ENCODE results near the gene ADAM12. TPM values are rescaled to one million over a fixed set of nuclear protein-coding genes. Genes with fewer than 3 reads are reported as not detected.

Gene ADAM12
- total RNA-seq, 3 donors from 2014 or later: 0.34 to 0.87 (median 0.51) TPM

DNA sequence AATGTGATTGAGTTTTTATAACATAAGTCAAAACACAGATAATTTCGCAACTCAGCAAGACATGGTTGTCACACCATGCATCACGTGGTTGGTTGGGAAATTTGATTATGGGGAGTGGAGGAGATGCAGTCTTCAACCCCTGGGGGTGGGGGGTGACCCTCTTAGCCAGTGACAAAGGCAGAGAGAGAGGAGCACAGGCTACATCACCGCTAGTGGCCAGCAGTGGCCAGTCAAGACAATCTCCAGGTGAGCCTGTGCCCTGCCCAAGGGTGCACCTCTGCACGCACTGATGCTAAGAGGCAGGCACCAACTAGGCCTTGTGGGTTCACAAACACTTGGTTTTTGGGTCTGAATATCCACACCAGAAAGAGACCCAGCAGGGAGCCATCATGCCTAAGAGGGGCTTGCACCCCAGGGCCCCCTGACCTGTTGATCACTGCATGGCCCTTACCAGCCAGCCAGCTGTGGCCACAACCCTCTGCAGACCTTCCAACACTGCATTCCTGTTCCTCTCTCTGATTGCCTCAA lies 247.5 kb downstream of the ADAM12 start:
- ATAC-seq (no peak), DNase-seq (no peak)
- peaks cover 2% of the 10 kb centered on the region for H3K27me3 Mint-ChIP-seq (ENCODE audit: low read depth)
- H3K9me3 Mint-ChIP-seq: no peaks in the 10 kb centered on the region
- no peak overlapping the region for H3K4me3 Mint-ChIP-seq
- peaks cover 4% of the 10 kb centered on the region for H3K4me1 Mint-ChIP-seq (ENCODE audit: low read depth)
- no peaks in the 10 kb centered on the region for H3K36me3 Mint-ChIP-seq (ENCODE audit: insufficient read depth)

DNA sequence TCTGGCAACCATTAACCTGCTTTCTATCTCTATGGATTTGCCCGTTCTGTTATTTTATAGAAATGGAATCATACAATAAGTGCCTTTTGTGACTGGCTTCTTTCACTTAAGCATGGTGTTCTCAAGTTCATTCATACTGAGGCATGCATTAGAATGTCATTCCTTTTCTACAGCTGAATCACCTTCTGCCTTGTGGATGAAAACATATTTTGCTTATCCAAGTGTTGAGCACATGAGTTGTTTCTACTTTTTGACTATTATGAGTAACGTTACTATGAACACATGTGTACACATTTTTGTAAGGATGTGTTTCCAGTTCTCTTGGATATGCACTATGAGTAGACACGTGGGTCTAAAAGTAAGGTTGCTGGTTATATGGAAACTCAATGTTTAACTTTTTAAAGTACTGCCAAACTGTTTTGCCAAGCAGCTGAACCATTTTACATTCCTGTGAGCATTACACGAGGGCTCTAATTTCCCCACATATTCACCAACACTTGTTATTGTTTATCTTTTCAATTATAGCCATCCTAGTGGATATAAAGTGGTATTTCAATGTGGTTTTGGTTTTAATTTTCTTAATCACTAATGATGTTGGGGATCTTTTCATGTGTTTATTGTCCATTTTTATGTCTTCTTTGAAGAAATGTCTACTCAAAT lies 250.6 kb downstream of the ADAM12 start:
- no peak for ATAC-seq
- DNase-seq: no peak

GRCh38 chr10:126135941-126136595 lies 252.2 kb downstream of the ADAM12 start:
- Mint-ChIP-seq H3K27me3 (ENCODE audit: low read depth) (peaks cover 2% of the 10 kb centered on the region), H3K36me3 (ENCODE audit: insufficient read depth) (no peaks in the 10 kb centered on the region), H3K9me3 (no peaks in the 10 kb centered on the region), H3K4me1 (ENCODE audit: low read depth) (peaks cover 6% of the 10 kb centered on the region), H3K4me3 (no peak overlapping the region)
- ATAC-seq (no peak), DNase-seq (no peak)

More for the DNA sequence above, 250.6 kb downstream of the ADAM12 start:
- Mint-ChIP-seq H3K4me3 (no peak overlapping the region), H3K36me3 (ENCODE audit: insufficient read depth) (no peaks in the 10 kb centered on the region), H3K4me1 (ENCODE audit: low read depth) (peaks cover 6% of the 10 kb centered on the region), H3K27me3 (ENCODE audit: low read depth) (peaks cover 2% of the 10 kb centered on the region), H3K9me3 (no peaks in the 10 kb centered on the region)

DNA sequence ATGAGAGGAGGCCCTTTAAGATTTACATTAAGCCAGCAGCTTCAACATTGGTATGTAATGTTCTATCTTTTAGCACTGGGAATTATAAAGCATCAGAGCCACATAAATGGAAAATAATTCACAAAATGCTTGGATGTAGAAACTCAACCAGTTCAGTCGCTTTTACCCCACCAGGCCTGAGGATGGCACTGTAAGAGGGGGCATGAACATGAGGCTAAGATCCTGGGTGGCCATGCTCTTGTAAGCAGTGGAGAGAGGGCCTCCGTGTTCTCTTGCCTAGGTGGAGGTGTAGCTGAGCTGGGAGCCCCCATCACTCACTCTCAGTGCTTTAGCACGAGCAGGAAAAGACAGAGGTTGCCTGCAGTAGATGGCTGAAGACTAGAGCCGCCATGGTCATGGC lies 253.1 kb downstream of the ADAM12 start:
- Mint-ChIP-seq H3K27me3 (ENCODE audit: low read depth) (peaks cover 2% of the 10 kb centered on the region), H3K9me3 (no peaks in the 10 kb centered on the region), H3K4me1 (ENCODE audit: low read depth) (peaks cover 6% of the 10 kb centered on the region), H3K36me3 (ENCODE audit: insufficient read depth) (no peaks in the 10 kb centered on the region), H3K4me3 (no peak overlapping the region)
- DNase-seq (no peak), ATAC-seq (no peak)

- Mint-ChIP-seq H3K4me1 (ENCODE audit: low read depth) (peaks cover 6% of the 10 kb centered on the region), H3K36me3 (ENCODE audit: insufficient read depth) (no peaks in the 10 kb centered on the region), H3K4me3 (no peak overlapping the region), H3K27me3 (ENCODE audit: low read depth) (no peaks in the 10 kb centered on the region), H3K9me3 (no peaks in the 10 kb centered on the region)
- no peak for DNase-seq
- ATAC-seq: no peak
Measured at GRCh38 chr10:126133906-126134656, 254.2 kb downstream of the ADAM12 start.

GRCh38 chr10:126133082-126133620 lies 255.1 kb downstream of the ADAM12 start:
- Mint-ChIP-seq H3K27me3 (ENCODE audit: low read depth) (no peaks in the 10 kb centered on the region), H3K4me1 (ENCODE audit: low read depth) (peaks cover 6% of the 10 kb centered on the region), H3K9me3 (no peaks in the 10 kb centered on the region), H3K4me3 (no peak overlapping the region), H3K36me3 (ENCODE audit: insufficient read depth) (no peaks in the 10 kb centered on the region)
- ATAC-seq (no peak), DNase-seq (no peak)

DNA sequence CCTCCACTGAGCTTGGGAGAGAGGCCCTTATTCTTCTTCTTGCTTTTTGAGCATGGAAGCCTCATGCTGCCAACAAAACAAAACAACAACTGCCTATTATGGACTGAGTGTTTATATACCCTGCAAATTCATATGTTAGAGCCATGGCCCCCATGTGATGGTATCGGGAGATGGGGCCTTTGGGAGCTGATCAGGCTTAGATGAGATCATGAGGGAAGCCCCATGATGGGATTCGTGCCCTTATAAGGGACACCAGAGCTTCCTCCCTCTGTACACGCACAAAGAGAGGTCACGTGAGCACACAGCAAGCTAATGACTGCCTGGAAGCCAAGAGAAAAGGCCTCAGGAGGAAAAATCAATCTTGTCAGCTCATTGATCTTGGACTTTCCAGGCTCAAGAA lies 256.9 kb downstream of the ADAM12 start:
- ATAC-seq (no peak), DNase-seq (no peak)
- Mint-ChIP-seq H3K27me3 (ENCODE audit: low read depth) (no peaks in the 10 kb centered on the region), H3K4me1 (ENCODE audit: low read depth) (peaks cover 4% of the 10 kb centered on the region), H3K36me3 (ENCODE audit: insufficient read depth) (no peaks in the 10 kb centered on the region), H3K4me3 (no peak overlapping the region), H3K9me3 (no peaks in the 10 kb centered on the region)

DNA sequence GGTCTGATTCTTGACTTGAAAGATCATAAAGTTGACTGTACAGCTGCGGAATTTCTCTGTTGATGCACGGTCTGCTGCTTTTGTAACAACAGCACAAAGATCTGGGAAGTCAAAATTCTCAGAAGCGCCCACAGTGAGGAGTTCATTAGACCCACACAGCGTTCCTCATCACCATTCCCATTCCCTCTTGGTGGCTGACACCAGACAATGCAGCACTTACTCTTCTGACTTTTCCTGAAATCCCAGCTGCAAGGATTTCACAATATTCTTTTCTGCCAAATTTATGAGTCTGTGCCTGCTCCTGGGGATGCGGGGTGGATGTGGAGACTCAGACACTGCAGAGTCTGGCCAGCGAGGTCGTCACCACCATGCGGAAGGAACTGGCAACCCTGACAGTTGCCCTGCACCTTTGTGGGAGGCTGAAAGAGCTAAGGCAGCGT lies 258.0 kb downstream of the ADAM12 start:
- DNase-seq (no peak), ATAC-seq (no peak)
- Mint-ChIP-seq H3K9me3 (no peaks in the 10 kb centered on the region), H3K36me3 (ENCODE audit: insufficient read depth) (no peaks in the 10 kb centered on the region), H3K4me1 (ENCODE audit: low read depth) (no peaks in the 10 kb centered on the region), H3K4me3 (no peak overlapping the region), H3K27me3 (ENCODE audit: low read depth) (no peaks in the 10 kb centered on the region)

DNA sequence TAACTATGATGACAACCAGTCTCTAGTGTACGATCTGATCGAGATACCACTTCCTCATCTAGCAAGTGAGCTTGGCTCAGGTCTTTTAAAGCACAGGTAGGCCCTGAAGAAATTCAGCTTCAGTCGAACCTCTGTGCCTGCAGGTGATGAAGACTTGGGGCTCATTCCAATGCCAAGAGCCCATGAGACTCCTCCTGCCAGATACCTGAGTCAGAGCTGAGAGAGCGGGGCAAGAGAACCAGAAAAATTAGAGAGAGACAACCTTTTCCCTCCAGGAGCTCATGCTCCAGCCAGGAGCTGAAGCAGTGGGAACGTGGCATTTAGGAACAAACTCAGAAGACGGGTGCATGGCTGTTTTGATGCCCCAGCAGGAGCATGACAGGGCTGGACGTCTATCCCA lies 259.3 kb downstream of the ADAM12 start:
- no peak overlapping the region for H3K4me3 Mint-ChIP-seq
- no peaks in the 10 kb centered on the region for H3K9me3 Mint-ChIP-seq
- ATAC-seq (no peak), DNase-seq (no peak)
- no peaks in the 10 kb centered on the region for H3K27me3 Mint-ChIP-seq (ENCODE audit: low read depth)
- H3K4me1 Mint-ChIP-seq (ENCODE audit: low read depth): no peaks in the 10 kb centered on the region
- H3K36me3 Mint-ChIP-seq (ENCODE audit: insufficient read depth): no peaks in the 10 kb centered on the region

DNA sequence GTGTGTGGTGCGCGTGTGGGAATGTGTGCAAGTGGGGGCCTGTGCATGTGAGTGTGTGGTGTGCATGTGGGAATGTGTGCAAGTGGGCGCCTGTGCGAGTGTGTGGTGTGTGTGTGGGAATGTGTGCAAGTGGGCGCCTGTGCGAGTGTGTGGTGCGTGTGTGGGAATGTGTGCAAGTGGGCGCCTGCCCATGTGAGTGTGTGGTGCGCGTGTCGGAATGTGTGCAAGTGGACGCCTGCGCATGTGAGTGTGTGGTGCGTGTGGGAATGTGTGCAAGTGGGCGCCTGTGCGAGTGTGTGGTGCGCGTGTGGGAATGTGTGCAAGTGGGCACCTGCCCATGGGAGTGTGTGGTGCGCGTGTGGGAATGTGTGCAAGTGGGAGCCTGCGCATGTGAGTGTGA lies 259.7 kb downstream of the ADAM12 start:
- Mint-ChIP-seq H3K4me3 (no peak overlapping the region), H3K9me3 (no peaks in the 10 kb centered on the region), H3K36me3 (ENCODE audit: insufficient read depth) (no peaks in the 10 kb centered on the region), H3K27me3 (ENCODE audit: low read depth) (no peaks in the 10 kb centered on the region), H3K4me1 (ENCODE audit: low read depth) (no peaks in the 10 kb centered on the region)
- DNase-seq: no peak
- ATAC-seq: no peak

DNA sequence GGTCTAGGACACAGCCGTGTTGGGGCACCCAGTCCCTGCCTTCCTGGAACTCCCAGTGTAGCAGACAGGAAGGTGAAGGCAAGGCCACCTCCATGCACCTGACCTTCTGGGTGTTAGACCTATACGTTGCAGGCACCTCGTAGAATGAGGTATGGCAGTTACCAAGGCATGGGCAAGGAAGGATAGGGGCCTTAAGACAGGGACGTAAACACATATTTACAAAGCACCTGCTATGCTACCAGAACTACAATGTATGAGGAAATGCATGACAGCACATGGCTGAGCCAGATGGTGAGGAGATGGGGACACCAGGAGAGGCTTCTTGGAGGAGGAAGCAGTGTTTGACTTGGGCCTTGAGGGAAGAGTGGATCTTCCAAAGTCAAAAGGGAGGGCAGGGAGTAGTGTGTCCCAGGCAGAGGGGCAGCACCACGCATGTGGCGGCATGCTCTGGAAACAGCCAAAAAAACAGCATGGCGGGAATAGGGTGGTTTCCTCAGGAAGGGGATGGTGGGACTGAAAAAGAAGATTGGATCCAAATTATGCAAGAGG lies 260.7 kb downstream of the ADAM12 start:
- Mint-ChIP-seq H3K36me3 (ENCODE audit: insufficient read depth) (no peaks in the 10 kb centered on the region), H3K4me1 (ENCODE audit: low read depth) (no peaks in the 10 kb centered on the region), H3K4me3 (no peak overlapping the region), H3K9me3 (no peaks in the 10 kb centered on the region), H3K27me3 (ENCODE audit: low read depth) (no peaks in the 10 kb centered on the region)
- ATAC-seq (peak in 1 of 2 donors; percentile 10), DNase-seq (no peak)

DNA sequence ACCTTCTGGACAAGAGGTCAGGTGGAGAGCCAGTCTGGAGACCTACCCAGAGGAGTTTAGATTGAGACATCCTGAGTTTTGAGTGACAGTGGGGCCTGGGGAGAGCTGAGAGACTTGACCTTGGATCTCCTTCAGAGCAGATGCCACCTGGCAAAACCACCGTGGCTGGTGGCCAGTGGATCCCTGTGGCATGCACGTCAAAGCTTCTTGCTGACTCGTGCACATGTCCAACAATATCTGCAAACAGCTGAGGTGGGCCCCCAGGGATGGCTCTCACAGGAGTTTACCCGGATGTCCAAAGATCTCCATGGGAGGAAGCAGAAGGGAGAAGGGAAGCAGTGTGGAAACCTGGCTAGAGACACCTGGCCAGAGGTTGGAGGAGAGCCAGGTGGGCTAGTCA lies 261.4 kb downstream of the ADAM12 start:
- Mint-ChIP-seq H3K4me3 (no peak overlapping the region), H3K4me1 (ENCODE audit: low read depth) (no peaks in the 10 kb centered on the region), H3K9me3 (no peaks in the 10 kb centered on the region), H3K27me3 (ENCODE audit: low read depth) (no peaks in the 10 kb centered on the region), H3K36me3 (ENCODE audit: insufficient read depth) (no peaks in the 10 kb centered on the region)
- ATAC-seq (no peak), DNase-seq (no peak)

DNA sequence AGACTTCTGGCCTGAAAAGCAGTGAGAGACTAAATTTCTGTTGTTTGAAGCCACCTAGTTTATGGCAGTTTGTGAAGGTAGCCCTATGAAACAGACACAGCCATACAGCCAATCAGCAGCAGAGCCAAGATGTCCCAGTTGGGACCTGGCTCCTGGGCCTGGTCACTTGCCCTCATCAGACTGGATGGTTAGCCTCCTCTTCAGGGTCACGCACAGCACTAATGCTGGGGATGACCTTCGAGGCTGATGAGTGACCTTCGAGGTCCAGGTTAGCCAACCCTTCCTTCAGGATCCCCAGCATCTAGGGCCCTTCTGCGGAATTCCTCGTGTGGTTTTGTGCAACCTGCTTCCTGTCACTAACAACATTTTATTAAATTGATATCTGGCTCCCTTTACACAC lies 262.3 kb downstream of the ADAM12 start:
- Mint-ChIP-seq H3K36me3 (ENCODE audit: insufficient read depth) (no peaks in the 10 kb centered on the region), H3K4me3 (no peak overlapping the region), H3K9me3 (no peaks in the 10 kb centered on the region), H3K27me3 (ENCODE audit: low read depth) (no peaks in the 10 kb centered on the region), H3K4me1 (ENCODE audit: low read depth) (no peaks in the 10 kb centered on the region)
- DNase-seq (no peak), ATAC-seq (no peak)

- H3K27me3 Mint-ChIP-seq (ENCODE audit: low read depth): no peaks in the 10 kb centered on the region
- no peak for DNase-seq
- no peaks in the 10 kb centered on the region for H3K9me3 Mint-ChIP-seq
- H3K4me1 Mint-ChIP-seq (ENCODE audit: low read depth): no peaks in the 10 kb centered on the region
- H3K4me3 Mint-ChIP-seq: no peak overlapping the region
- ATAC-seq: no peak
- no peaks in the 10 kb centered on the region for H3K36me3 Mint-ChIP-seq (ENCODE audit: insufficient read depth)
Measured at GRCh38 chr10:126124668-126125349, 263.5 kb downstream of the ADAM12 start.

All from activated T-cell treated with anti-CD3 and anti-CD28 coated beads, Interleukin-2, amount 50 U/mL, for 4 hours (primary cell).